RWPE2 (cell line): Measurements from ENCODE around the gene RPL19.
A peak's percentile ranks its signal among the peaks of the same experiment; 100 is the strongest.

ENCODE experiments used
- ATAC-seq: fragments of 200-7000 bp; cut with Tn5 transposase; 3 replicates; pipeline ENCODE4 v1.9.1; 2021; ENCODE audit warnings: low read depth
- DNase-seq: peaks from one replicate; pipeline ENCODE4 v3.0.0-alpha.2; 2020; ENCODE audit warnings: low spot score
- H3K27ac ChIP-seq: fragments of 450-650 bp; 2 replicates; pipeline ENCODE4 v1.5.1; 2017; ENCODE audit warnings: mild to moderate bottlenecking; ENCODE audit not compliant: poor library complexity, severe bottlenecking
- H3K27me3 ChIP-seq: fragments of 250-450 bp; sonication (Bioruptor Pico); 2 replicates; pipeline ENCODE4 v1.5.1; 2021; ENCODE audit warnings: mild to moderate bottlenecking, moderate library complexity; ENCODE audit not compliant: insufficient read depth, poor library complexity, severe bottlenecking
- H3K36me3 ChIP-seq: fragments of 250-450 bp; sonication (Bioruptor Pico); 2 replicates; pipeline ENCODE4 v1.5.1; 2020; ENCODE audit warnings: low read depth, mild to moderate bottlenecking, moderate library complexity
- H3K4me1 ChIP-seq: fragments of 250-450 bp; sonication (Bioruptor Pico); 2 replicates; pipeline ENCODE4 v1.5.1; 2021; ENCODE audit warnings: mild to moderate bottlenecking, moderate library complexity; ENCODE audit not compliant: insufficient read depth, poor library complexity, severe bottlenecking
- H3K4me3 ChIP-seq: fragments of 250-450 bp; sonication (Bioruptor Pico); 2 replicates; pipeline ENCODE4 v1.5.1; 2021; ENCODE audit warnings: mild to moderate bottlenecking, moderate library complexity; ENCODE audit not compliant: severe bottlenecking
- H3K9me3 ChIP-seq: fragments of 250-450 bp; sonication (Bioruptor Pico); 2 replicates; pipeline ENCODE4 v1.5.1; 2021; ENCODE audit warnings: mild to moderate bottlenecking, moderate library complexity; ENCODE audit not compliant: severe bottlenecking
- CTCF ChIP-seq: fragments of 450-650 bp; IDR thresholded peaks from one replicate; pipeline ENCODE4 v1.5.1; 2017; ENCODE audit warnings: mild to moderate bottlenecking, moderate library complexity; ENCODE audit not compliant: poor library complexity, severe bottlenecking

Gene RPL19

GRCh38 chr17:39192901-39193300, 7.2 kb upstream of the RPL19 start:
- no peak for TF ChIP-seq CTCF
- H3K4me1 ChIP-seq, result no peaks in the 10 kb centered on the region
- H3K27me3 ChIP-seq, result no peaks in the 10 kb centered on the region
- no peaks in the 10 kb centered on the region for H3K9me3 ChIP-seq
- DNase-seq (no peak), ATAC-seq (no peak)
- peaks cover 56% of the 10 kb centered on the region for H3K36me3 ChIP-seq
- H3K27ac ChIP-seq, result no peak overlapping the region
- no peak overlapping the region for H3K4me3 ChIP-seq

DNA sequence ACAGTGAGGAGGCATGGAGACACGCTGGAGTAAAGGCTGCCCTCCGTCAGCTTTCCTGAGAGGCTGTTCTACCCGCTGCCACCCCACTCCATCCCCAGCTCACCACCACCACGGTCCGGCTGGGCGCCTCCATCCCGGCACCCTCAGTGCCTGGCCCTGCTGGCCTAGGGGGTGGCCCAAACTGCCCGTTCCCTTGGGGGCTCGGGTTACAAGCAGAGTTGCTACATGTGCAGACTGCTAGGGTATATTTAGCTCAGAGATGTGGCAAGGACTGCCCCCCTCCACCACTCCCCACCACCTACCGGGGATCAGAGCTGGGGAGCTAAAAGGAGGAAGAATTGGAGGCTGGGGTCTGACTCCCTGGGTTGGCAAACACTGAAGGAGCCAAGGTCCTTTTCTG, 6.7 kb upstream of the RPL19 start:
- DNase-seq (no peak), ATAC-seq (no peak)
- Histone ChIP-seq H3K4me3 (no peak overlapping the region), H3K27ac (no peak overlapping the region), H3K9me3 (no peaks in the 10 kb centered on the region), H3K27me3 (no peaks in the 10 kb centered on the region), H3K4me1 (no peaks in the 10 kb centered on the region), H3K36me3 (peaks cover 54% of the 10 kb centered on the region)
- TF ChIP-seq CTCF, result no peak

GRCh38 chr17:39194089-39194984, 5.7 kb upstream of the RPL19 start:
- Histone ChIP-seq H3K4me3 (no peak overlapping the region), H3K27me3 (no peaks in the 10 kb centered on the region), H3K36me3 (peaks cover 46% of the 10 kb centered on the region), H3K27ac (no peak overlapping the region), H3K9me3 (no peaks in the 10 kb centered on the region), H3K4me1 (no peaks in the 10 kb centered on the region)
- no peak for TF ChIP-seq CTCF
- no peak for ATAC-seq
- no peak for DNase-seq

- TF ChIP-seq CTCF, result no peak
- H3K27ac ChIP-seq, result peak overlapping the region; percentile 78
- peaks cover 39% of the 10 kb centered on the region for H3K36me3 ChIP-seq
- no peaks in the 10 kb centered on the region for H3K27me3 ChIP-seq
- no peak for DNase-seq
- ATAC-seq, result no peak
- no peaks in the 10 kb centered on the region for H3K4me1 ChIP-seq
- H3K9me3 ChIP-seq, result no peaks in the 10 kb centered on the region
- no peak overlapping the region for H3K4me3 ChIP-seq
These were observed 5.0 kb upstream of the RPL19 start for GRCh38 chr17:39194985-39195524.
